OCI-LY7 (cell line): ENCODE data around the gene EDNRA. TPM values are rescaled to one million over a fixed set of nuclear protein-coding genes. Genes with fewer than 3 reads are reported as not detected.

ENCODE experiments used
- BruUV-seq: library from RNA; stranded (reverse); fragments of 400-500 nt; replicated peaks from 2 replicates; lab custom pipeline; 2021; lab: Mats Ljungman, UMichigan
- CTCF ChIA-PET: fragments of 300-600 bp; sonication (Branson Sonifier 250); formaldehyde crosslinking; loops from one replicate; lab custom pipeline; 2022; ENCODE audit warnings: antibody characterized with exemption; ENCODE audit not compliant: unreplicated experiment; lab: Charles Lee
- POLR2A ChIA-PET: fragments of 300-600 bp; sonication (Branson Sonifier 250); formaldehyde crosslinking; loops from one replicate; lab custom pipeline; 2022; ENCODE audit warnings: antibody characterized with exemption; lab: Charles Lee
- DNase-seq: peaks from one replicate; pipeline ENCODE4 v3.0.0-alpha.2; 2015; ENCODE audit warnings: low spot score
- H2AFZ ChIP-seq: fragments of 200-600 bp; sonication (generic), shearing (Covaris generic); 2 replicates; pipeline ENCODE4 v1.6.1; 2014; ENCODE audit warnings: mild to moderate bottlenecking, antibody characterized with exemption, low read length, moderate library complexity
- H3K27ac ChIP-seq: fragments of 200-600 bp; sonication (generic); 2 replicates; pipeline ENCODE4 v1.5.1; 2014; ENCODE audit warnings: mixed run types, low read depth, mild to moderate bottlenecking, moderate library complexity, low read length, inconsistent platforms; ENCODE audit not compliant: poor library complexity, severe bottlenecking
- H3K36me3 ChIP-seq: fragments of 200-600 bp; sonication (generic); 2 replicates; pipeline ENCODE4 v1.6.1; 2014; ENCODE audit warnings: mild to moderate bottlenecking, antibody characterized with exemption, low read length, moderate library complexity, mixed read lengths; ENCODE audit not compliant: insufficient read depth
- H3K4me1 ChIP-seq: fragments of 200-600 bp; sonication (generic); 2 replicates; pipeline ENCODE4 v1.5.1; 2014; ENCODE audit warnings: mild to moderate bottlenecking, low read length; ENCODE audit not compliant: insufficient read depth, poor library complexity, severe bottlenecking
- H3K4me2 ChIP-seq: fragments of 200-600 bp; sonication (generic); 2 replicates; pipeline ENCODE4 v1.6.1; 2014; ENCODE audit warnings: mild to moderate bottlenecking, low read length
- H3K4me3 ChIP-seq: fragments of 200-600 bp; sonication (generic); 2 replicates; pipeline ENCODE4 v1.5.1; 2014; ENCODE audit warnings: mild to moderate bottlenecking, low read depth, low read length; ENCODE audit not compliant: poor library complexity, severe bottlenecking
- H3K79me2 ChIP-seq: fragments of 200-600 bp; sonication (generic); 2 replicates; pipeline ENCODE4 v1.6.1; 2016; ENCODE audit warnings: low read depth, mild to moderate bottlenecking, low read length, moderate library complexity, mixed read lengths; ENCODE audit not compliant: insufficient read depth
- H3K9me2 ChIP-seq: fragments of 200-600 bp; sonication (generic); 2 replicates; pipeline ENCODE4 v1.6.1; 2016; ENCODE audit warnings: mild to moderate bottlenecking, low read length, mixed read lengths; ENCODE audit not compliant: insufficient read depth
- H3K9me3 ChIP-seq: fragments of 200-600 bp; sonication (generic); 2 replicates; pipeline ENCODE4 v1.6.1; 2014; ENCODE audit warnings: mild to moderate bottlenecking, mixed run types, low read length, mixed read lengths
- H4K20me1 ChIP-seq: fragments of 200-600 bp; sonication (generic); 2 replicates; pipeline ENCODE4 v1.6.1; 2014; ENCODE audit warnings: mild to moderate bottlenecking, antibody characterized with exemption, low read length, moderate library complexity, mixed read lengths; ENCODE audit not compliant: insufficient read depth
- CTCF ChIP-seq: fragments of 200-600 bp; sonication (generic); conservative IDR thresholded peaks from 2 replicates; pipeline ENCODE4 v1.5.1; 2014; ENCODE audit warnings: mild to moderate bottlenecking, antibody characterized with exemption, low read length, moderate library complexity, mixed read lengths
- EZH2phosphoT487 ChIP-seq: fragments of 200-600 bp; sonication (generic); IDR thresholded peaks from 2 replicates; pipeline ENCODE4 v1.6.1; 2018; ENCODE audit warnings: low read depth, borderline replicate concordance, mild to moderate bottlenecking, mixed run types, antibody characterized with exemption, low read length, moderate library complexity, mixed read lengths
- intact Hi-C: fragments of 100-400 bp; cut with micrococcal nuclease; formaldehyde crosslinking; loops from one replicate; pipeline ENCODE4 v1.10.0; 2022; ENCODE audit not compliant: unreplicated experiment
- total RNA-seq, 2 experiments: library from RNA; depleted of rRNA in 1 of 2; stranded (reverse); fragments of >200 nt in 1 of 2; shearing (Covaris generic) in 1 of 2; gene quantifications; 2 replicates each; pipeline ENCODE4 v1.2.3, GENCODE V29; 2014 to 2022

EDNRA gene
- total RNA-seq, 2 experiments from 2014 or later = not detected

DNA sequence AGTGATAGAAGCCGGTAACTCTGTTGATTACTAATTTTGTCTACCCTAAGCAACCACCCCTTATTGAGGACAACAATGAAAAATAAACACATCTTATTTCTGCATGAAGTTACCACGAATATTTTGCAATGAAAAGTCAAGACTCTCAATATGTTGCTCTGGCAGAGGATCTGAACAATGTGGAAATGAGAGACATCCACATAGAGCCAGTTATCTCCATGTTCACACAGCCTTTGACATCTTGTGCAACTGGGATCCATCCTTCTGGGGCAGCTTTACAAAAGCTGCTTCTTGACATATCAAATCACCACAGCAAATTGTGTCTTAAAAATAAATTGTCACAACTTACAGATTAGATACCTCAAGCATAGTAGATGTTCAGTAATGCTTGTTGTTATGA, 10.2 kb downstream of the EDNRA start:
- Histone ChIP-seq H3K27ac (no peak overlapping the region), H3K4me3 (no peak overlapping the region), H3K36me3 (no peaks in the 10 kb centered on the region), H2AFZ (no peak overlapping the region), H3K9me3 (no peaks in the 10 kb centered on the region), H3K79me2 (no peaks in the 10 kb centered on the region), H3K4me2 (no peak overlapping the region), H3K9me2 (no peaks in the 10 kb centered on the region), H4K20me1 (no peaks in the 10 kb centered on the region), H3K4me1 (no peaks in the 10 kb centered on the region)
- no peak for DNase-seq
- ChIA-PET POLR2A (no interaction called here), CTCF (no interaction called here)
- intact Hi-C loops = no loop called here
- no TSS peak for BruUV-seq
- TF ChIP-seq CTCF (no peak), EZH2phosphoT487 (no peak)

DNA sequence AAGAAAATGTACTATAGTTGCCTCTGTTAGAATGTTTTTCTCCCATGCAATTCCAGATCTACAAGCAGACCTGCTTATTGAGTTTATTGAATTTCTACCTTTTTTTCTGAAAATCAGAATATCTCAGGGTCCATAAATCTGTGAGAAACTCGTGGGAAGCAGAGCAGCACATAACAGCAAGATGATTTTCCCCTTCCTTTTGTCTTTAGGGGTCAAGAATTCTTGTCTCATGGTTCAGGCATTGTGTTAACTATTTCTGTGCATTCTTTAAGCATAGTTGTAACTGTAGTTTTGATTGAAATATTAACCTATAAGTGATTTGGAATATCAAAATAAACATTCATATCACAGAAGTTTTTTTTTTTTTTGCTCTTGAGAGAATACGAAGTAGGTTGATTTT, 11.4 kb downstream of the EDNRA start:
- ChIA-PET POLR2A (interaction anchor here (0.7 kb wide), 1 partner anchor 36 kb away, joined by 3 read pairs; no protein-coding TSS in a partner anchor), CTCF (no interaction called here)

More for the DNA sequence above, 11.4 kb downstream of the EDNRA start:
- Histone ChIP-seq H3K36me3 (no peaks in the 10 kb centered on the region), H3K9me2 (no peaks in the 10 kb centered on the region), H3K79me2 (no peaks in the 10 kb centered on the region), H3K9me3 (no peaks in the 10 kb centered on the region), H2AFZ (no peak overlapping the region), H3K4me3 (no peak overlapping the region), H3K27ac (no peak overlapping the region), H3K4me2 (no peak overlapping the region), H3K4me1 (no peaks in the 10 kb centered on the region), H4K20me1 (no peaks in the 10 kb centered on the region)
- intact Hi-C loops = no loop called here
- BruUV-seq = no TSS peak
- no peak for DNase-seq
- TF ChIP-seq EZH2phosphoT487 (no peak), CTCF (no peak)
